ENCODE measurements around the gene B3GLCT. TPM values are rescaled to one million over a fixed set of nuclear protein-coding genes. Genes with fewer than 3 reads are reported as not detected.
"Not testable (repeated sequence)": the region's sequence is repeated elsewhere in the genome, so short reads cannot be mapped to it uniquely, and the experiment has no call there.

B3GLCT gene
- total RNA-seq, 1 donor, result 16.0 TPM

DNA sequence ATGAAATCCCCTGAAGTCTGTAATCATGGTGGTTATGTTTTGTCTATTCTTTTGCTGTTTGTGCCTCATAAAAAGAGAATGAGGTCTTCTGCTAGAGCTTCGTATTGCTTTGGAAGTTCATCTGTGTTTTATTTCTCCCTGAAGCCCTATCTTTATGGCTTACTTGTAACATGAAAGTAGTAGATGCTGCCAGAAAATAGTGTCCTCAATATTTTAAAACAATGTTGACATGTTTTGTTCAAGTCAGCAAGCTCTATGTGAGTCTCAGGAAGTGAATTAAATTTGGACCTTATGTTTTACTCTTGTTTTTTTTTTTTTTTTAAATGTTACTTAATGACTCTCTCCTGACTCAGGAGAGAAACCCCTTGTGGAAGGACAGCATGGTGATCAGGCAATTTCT, 130.5 kb downstream of the B3GLCT start:
- no peak overlapping the region for H3K4me3 ChIP-seq (ENCODE audit: low read depth, low read length)
- TF ChIP-seq, protein P1, sequence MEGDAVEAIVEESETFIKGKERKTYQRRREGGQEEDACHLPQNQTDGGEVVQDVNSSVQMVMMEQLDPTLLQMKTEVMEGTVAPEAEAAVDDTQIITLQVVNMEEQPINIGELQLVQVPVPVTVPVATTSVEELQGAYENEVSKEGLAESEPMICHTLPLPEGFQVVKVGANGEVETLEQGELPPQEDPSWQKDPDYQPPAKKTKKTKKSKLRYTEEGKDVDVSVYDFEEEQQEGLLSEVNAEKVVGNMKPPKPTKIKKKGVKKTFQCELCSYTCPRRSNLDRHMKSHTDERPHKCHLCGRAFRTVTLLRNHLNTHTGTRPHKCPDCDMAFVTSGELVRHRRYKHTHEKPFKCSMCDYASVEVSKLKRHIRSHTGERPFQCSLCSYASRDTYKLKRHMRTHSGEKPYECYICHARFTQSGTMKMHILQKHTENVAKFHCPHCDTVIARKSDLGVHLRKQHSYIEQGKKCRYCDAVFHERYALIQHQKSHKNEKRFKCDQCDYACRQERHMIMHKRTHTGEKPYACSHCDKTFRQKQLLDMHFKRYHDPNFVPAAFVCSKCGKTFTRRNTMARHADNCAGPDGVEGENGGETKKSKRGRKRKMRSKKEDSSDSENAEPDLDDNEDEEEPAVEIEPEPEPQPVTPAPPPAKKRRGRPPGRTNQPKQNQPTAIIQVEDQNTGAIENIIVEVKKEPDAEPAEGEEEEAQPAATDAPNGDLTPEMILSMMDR (IDR thresholded peaks at IDR 0.05; ENCODE audit: insufficient read depth, low read depth, low read length), result no peak
- peak; percentile 45 for DNase-seq (ENCODE audit: low read depth)

DNA sequence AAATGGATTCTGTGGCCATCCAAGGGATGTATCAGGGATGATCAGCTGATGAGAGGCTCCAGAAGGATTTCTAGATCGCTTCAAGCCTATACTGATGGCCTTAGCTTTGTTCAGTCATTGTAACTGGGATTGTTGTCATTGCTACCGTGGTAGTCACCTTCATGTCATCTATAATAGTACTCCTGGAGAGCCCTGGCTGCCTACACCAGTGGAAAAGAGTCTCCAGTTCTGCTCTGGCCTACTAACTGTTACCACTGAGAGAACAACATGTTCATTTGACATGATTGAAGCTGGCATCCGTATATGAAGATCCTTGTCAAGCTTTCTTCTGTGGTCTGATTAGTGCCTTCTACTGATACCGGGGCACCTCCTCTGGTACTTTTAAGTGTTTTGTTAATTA, 131.3 kb downstream of the B3GLCT start:
- H3K4me3 ChIP-seq (ENCODE audit: low read depth, low read length), result no peak overlapping the region
- TF ChIP-seq, protein P1 (IDR thresholded peaks at IDR 0.05; ENCODE audit: insufficient read depth, low read depth, low read length), result no peak
- no peak for DNase-seq (ENCODE audit: low read depth)

DNA sequence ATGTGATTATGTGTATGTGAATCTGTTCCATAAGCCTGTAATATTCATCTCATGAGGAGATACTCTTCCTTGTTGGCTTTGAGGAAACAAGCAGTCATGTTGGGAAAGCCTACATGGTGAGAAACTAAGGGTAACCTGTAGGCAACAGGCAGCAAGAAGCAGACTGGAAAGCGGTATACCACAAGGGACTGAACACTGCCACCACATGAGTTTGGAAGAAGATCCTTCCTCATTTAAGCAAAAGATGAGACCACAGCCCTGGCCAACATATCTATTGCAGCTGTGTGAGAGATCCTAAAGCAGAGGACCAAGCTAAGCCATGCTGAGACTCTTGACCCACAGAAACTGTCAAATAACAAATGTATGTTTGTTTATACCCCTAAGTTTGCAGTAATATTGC, 134.8 kb downstream of the B3GLCT start:
- TF ChIP-seq, protein P1 (IDR thresholded peaks at IDR 0.05; ENCODE audit: insufficient read depth, low read depth, low read length), result no peak
- DNase-seq (ENCODE audit: low read depth), result no peak
- H3K4me3 ChIP-seq (ENCODE audit: low read depth, low read length), result no peak overlapping the region

DNA sequence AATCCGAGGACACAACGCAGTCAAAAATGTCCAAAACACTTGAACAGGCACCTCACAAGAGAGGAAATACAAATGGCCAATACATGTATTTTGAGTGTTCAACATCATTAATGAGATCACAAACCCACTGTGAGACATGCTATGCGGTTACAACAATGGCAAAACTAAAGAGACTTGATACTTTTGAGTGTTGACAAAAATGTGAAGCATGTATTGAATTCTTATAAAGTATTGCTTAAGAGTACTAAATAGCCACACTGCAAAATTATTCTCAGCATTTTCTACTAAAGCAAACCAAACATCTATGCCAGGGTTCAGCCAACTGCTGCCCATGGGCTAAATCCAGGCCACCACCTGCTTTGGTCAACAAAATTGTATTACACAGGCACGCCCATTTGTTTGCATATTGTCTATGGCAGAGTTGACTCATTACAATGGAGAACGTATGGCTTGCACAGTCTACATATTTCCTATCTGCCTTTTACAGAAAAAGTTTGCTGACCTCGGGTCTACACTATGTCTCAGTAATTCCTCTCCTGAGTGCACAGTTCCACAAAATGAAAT, 135.3 kb downstream of the B3GLCT start:
- no peak overlapping the region for H3K4me3 ChIP-seq (ENCODE audit: low read depth, low read length)
- TF ChIP-seq, protein P1 (IDR thresholded peaks at IDR 0.05; ENCODE audit: insufficient read depth, low read depth, low read length), result no peak
- no peak for DNase-seq (ENCODE audit: low read depth)

DNA sequence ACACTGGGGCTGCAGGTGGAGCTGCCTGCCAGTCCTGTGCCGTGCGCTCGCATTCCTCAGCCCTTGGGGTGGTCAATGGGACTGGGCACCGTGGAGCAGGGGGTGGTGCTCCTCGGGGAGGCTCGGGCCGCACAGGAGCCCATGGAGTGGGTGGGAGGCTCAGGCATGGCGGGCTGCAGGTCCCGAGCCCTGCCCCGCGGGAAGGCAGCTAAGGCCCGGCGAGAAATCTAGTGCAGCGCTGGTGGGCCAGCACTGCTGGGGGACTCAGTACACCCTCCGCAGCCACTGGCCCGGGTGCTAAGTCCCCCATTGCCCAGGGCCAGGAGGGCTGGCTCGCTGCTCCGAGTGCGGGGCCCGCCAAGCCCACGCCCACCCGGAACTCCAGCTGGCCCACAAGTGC, 139.8 kb downstream of the B3GLCT start:
- not testable (repeated sequence) for DNase-seq (ENCODE audit: low read depth); H3K4me3 ChIP-seq (ENCODE audit: low read depth, low read length)

DNA sequence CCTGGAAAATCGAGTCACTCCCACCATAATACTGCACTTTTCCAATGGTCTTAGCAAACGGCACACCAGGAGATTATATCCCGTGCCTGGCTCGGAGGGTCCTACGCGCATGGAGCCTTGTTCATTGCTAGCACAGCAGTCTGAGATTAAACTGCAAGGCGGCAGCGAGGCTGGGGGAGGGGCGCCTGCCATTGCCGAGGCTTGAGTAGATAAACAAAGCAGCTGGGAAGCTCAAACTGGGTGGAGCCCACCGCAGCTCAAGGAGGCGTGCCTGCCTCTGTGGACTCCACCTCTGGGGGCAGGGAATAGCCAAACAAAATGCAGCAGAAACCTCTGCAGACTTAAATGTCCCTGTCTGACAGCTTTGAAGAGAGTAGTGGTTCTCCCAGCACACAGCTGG, 141.1 kb downstream of the B3GLCT start:
- H3K4me3 ChIP-seq (ENCODE audit: low read depth, low read length); DNase-seq (ENCODE audit: low read depth): not testable (repeated sequence)

DNA sequence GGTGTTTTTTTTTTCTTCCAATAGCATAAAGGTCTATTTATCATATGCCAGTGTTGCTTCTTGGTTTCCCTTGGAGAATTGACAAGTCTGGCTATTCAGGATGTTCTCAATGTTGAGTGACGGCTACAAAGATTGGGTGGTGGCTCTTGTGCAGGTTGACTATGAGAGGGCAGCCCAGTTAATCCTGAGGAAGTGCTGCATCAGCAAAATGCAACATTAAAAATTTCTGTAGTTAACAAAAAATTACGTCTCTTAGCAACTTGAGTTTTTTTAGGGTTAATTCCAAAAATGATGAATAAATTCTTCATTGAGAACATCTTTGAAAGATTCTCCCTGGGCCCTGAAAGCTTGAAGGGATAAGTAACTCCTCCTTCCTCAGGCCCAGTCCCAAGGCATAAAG, 147.1 kb downstream of the B3GLCT start:
- H3K4me3 ChIP-seq (ENCODE audit: low read depth, low read length), result no peak overlapping the region

DNA sequence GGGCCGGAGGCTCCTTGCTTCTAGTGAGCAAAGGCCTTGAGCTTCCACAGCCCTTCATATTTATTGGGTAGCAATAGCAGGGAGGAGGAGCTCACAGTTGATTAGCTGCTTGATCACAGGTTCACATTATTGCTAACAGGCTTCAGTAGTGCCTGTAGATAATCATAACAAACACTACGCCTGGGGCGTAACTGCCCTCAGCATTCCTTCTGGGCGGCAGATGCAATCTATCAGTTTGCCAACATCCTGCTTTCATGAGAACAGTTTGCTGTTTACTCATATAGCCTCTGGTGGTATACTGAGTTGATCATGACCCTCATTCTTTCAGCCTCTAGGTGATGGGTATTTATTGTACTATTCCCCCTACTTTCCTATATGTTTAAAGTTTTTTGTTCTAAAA, 149.4 kb downstream of the B3GLCT start:
- H3K4me3 ChIP-seq (ENCODE audit: low read depth, low read length), result no peak overlapping the region
- no peak for DNase-seq (ENCODE audit: low read depth)
- TF ChIP-seq, protein P1 (IDR thresholded peaks at IDR 0.05; ENCODE audit: insufficient read depth, low read depth, low read length), result no peak

More for the DNA sequence above, 147.1 kb downstream of the B3GLCT start:
- DNase-seq (ENCODE audit: low read depth), result no peak
- TF ChIP-seq, protein P1 (IDR thresholded peaks at IDR 0.05; ENCODE audit: insufficient read depth, low read depth, low read length), result no peak

Data from fibroblast of villous mesenchyme (primary cell).